H1 (cell line): ENCODE data around the gene ACACA. TPM values are rescaled to one million over a fixed set of nuclear protein-coding genes. Genes with fewer than 3 reads are reported as not detected.

Experiments
- BRCA1 ChIP-seq: IDR thresholded peaks from 2 replicates; pipeline ENCODE4 v1.6.1; 2012; ENCODE audit warnings: low read depth, low read length, improper control_type of control experiment
- SIN3A ChIP-seq, 2 experiments: IDR thresholded peaks in 1 of 2; conservative IDR thresholded peaks in 1 of 2; 2 replicates each; pipeline ENCODE4 v1.6.1; 2011 to 2012; ENCODE audit warnings: low read length in 2 of 2, improper control_type of control experiment in 1 of 2, low read depth in 1 of 2, mild to moderate bottlenecking in 1 of 2
- polyA plus RNA-seq, 7 experiments: library from polyadenylated mRNA; depleted of rRNA in 3 of 7; stranded (reverse) in 5 of 7; unstranded in 2 of 7; fragments of >200 nt in 5 of 7; fragments of 200-250 nt in 2 of 7; gene quantifications; 1 replicate in 5 of 7; 2 replicates in 1 of 7; 4 replicates in 1 of 7; pipeline versions ENCODE4 v1.2.1 to v1.2.3, GENCODE V29; 2011 to 2013; ENCODE audit warnings: missing spikeins in 2 of 7, mixed read lengths in 2 of 7
- total RNA-seq: library from RNA; stranded (reverse); fragmentation: NEBNext Ultra II Directional; extraction: Animal tissue kit (Norgen Biotek cat#: 25700); gene quantifications from 2 replicates; pipeline ENCODE4 v1.2.1, GENCODE V29; 2021

The ACACA gene
- total and polyA plus RNA-seq, 2 of the 8 experiments (the other 6 are each of a cell fraction or from before 2014, with no cell fraction given) = 74.0 to 160 TPM

- TF ChIP-seq BRCA1 = no peak
- TF ChIP-seq SIN3A (conservative IDR thresholded peaks at IDR 0.05 in 1 of 2, IDR thresholded peaks at IDR 0.05 in 1 of 2; ENCODE audit: low read depth in 1 of 2, low read length in 2 of 2) = no peak
Measured at GRCh38 chr17:37365589-37365988, 41.0 kb downstream of the ACACA start (continued).
